MM.1S (cell line): ENCODE data around the gene PRLHR.

ENCODE experiments used
- EZH2 ChIP-seq: fragments of 300-600 bp; sonication (generic); optimal IDR thresholded peaks from 2 replicates; pipeline ENCODE3; 2017; ENCODE audit warnings: low read depth, mild to moderate bottlenecking, antibody characterized with exemption, low read length, mixed read lengths
- TF ChIP-seq, protein P1 (sequence below): fragments of 300-600 bp; sonication (generic); IDR thresholded peaks from 2 replicates; pipeline ENCODE4 v1.5.1; 2016; ENCODE audit warnings: antibody characterized with exemption, low read length, mixed read lengths

DNA sequence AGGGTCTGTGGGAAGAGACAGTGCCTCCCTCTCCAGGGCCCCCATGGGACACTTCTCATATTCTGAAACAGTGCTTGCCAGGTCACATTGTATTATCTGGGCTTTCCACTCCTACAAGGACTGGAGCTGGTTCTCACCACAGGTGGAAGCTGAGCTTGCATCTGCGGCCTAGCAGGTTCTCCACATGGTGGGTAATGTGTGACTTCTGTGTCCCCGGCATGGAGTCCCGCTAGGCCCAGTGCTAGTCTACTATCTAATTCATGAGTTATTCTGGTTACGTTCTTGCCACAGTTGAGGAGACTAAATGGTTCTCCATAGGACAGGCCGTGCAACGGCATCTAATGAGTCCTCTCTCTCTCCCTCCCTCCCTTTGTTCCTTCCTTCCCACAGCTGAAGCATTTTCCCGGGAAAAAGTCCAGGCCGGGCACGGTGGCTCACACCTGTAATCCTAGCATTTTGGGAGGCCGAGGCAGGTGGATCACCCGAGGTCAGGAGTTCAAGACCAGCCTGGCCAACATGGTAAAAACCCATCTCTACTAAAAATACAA, 27.7 kb downstream of the PRLHR start:
- TF ChIP-seq, protein P1, sequence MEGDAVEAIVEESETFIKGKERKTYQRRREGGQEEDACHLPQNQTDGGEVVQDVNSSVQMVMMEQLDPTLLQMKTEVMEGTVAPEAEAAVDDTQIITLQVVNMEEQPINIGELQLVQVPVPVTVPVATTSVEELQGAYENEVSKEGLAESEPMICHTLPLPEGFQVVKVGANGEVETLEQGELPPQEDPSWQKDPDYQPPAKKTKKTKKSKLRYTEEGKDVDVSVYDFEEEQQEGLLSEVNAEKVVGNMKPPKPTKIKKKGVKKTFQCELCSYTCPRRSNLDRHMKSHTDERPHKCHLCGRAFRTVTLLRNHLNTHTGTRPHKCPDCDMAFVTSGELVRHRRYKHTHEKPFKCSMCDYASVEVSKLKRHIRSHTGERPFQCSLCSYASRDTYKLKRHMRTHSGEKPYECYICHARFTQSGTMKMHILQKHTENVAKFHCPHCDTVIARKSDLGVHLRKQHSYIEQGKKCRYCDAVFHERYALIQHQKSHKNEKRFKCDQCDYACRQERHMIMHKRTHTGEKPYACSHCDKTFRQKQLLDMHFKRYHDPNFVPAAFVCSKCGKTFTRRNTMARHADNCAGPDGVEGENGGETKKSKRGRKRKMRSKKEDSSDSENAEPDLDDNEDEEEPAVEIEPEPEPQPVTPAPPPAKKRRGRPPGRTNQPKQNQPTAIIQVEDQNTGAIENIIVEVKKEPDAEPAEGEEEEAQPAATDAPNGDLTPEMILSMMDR: no peak
- TF ChIP-seq EZH2: no peak
